H4 (cell line): ENCODE measurements around the gene PHLPP1. TPM values are rescaled to one million over a fixed set of nuclear protein-coding genes. Genes with fewer than 3 reads are reported as not detected.

ENCODE experiments used
- DNase-seq: peaks from one replicate; pipeline ENCODE4 v3.0.0-alpha.2; 2015; ENCODE audit warnings: low spot score
- total RNA-seq: library from RNA; depleted of rRNA; stranded (reverse); fragments of >200 nt; shearing (Covaris generic); gene quantifications from 2 replicates; pipeline ENCODE4 v1.2.3, GENCODE V29; 2014

PHLPP1 gene
- total RNA-seq, 1 experiment from 2014 or later = 3.7 TPM

DNA sequence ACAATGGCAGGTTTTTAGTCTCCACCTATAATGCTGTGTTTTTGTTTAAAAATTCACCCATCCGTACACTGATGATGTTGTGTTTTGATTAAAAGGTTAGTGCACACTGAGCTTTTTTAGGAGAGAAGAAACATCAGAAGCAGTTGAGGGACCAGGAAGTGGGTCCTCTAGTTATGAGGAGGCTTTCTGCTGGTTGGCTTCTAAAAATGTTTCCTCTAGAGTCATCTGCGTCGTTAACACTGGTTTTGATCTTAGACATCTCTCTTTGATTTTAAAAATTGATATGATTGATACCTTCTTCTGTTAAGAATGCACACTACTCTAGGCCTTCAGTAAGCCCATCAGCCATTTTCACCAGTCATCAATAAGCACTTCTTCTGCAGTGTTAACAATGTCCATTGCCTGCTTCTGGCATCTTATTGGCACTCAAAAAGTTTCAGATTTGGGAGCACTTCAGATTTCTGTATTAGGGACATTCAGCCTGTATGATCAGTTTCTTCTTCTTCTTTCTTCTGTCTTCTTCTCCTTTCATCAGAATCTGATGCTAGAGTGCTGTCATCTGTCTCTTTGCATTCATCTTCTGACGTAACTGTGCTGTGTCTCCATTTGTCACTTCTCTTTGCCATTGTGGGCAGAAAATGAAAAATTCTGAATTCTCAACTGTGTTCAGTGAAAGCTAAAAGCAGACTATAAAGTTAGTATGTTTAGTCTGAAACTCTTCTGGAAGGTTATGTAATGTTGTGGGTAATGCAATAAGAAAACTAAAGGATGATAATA is 56.3 kb downstream of the PHLPP1 start:
- DNase-seq = no peak

DNA sequence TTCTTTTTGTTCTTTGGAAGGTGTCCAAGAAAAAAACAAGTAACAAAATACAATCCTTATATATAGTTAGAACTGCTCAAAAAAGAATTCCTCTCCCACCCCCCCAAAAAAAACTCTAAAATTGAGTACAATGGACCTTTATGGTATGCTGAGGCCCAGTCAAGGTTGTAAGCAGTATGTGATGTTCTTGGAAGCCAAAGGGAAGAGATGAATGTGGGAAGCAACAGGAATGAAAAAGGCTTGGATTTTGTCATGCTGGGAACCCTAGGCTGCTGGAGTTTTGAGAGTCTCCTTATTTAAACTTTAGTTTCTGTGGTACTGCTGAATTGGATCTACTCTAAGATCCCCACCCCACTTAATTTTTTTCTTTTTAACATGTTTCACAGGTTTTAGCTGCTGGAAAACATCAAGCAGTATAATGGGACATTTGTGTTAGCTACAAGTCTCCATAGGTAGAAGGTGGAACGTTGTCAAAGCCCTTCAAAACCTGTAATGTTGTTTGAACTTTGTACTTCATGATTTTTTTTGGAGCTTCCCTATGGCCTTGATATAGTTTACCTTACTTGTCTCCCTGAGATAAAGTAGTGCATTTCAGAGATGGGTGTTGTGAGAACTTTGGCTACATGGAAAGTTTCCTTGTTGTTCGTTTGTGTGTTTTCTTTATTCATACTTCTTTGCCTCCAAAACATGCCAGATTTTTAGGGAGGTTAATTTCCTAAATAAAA is 57.7 kb downstream of the PHLPP1 start:
- no peak for DNase-seq

DNA sequence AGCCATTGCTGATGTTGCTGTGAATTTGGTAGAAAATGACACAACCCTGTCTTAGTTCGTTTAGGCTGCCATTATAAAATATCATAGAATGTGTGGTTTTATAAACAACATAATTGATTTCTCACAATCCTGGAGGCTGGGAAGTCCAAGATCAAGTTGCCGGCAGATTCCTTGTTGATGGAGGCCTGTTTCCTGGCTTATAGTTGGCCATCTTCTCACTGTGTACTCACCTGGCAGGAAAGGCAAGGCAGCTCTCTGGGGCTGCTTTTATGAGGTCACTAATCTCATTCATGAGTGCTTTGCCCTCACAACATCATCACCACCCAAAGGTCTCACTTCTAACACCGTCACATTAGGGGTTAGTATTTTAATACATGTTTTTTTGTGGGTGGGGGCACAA is 58.4 kb downstream of the PHLPP1 start:
- DNase-seq = no peak

DNA sequence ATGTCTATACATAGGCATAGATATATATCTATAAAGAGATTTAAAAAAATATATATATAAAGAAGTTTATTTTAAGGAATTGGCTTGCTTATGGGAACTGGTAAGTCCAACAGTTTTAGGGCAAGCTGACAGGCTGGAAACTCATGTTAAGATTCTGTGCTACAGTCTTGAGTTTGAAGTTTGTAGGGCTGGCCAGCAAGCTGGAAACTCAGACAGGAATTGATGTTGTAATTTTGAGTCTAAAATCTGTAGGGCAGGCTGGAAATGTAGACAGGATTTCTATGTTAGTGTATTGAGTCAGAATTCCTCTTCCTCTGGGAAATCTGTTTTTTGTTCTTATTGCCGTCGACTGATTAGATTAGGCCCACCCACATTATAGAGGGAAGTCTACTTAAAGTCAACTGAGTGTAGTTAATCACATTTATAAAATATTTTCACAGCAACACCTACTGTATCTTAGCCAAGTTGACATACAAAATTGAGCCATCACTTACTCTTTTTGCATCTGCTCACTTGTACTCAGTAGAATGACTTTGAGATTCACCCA is 60.8 kb downstream of the PHLPP1 start:
- no peak for DNase-seq

DNA sequence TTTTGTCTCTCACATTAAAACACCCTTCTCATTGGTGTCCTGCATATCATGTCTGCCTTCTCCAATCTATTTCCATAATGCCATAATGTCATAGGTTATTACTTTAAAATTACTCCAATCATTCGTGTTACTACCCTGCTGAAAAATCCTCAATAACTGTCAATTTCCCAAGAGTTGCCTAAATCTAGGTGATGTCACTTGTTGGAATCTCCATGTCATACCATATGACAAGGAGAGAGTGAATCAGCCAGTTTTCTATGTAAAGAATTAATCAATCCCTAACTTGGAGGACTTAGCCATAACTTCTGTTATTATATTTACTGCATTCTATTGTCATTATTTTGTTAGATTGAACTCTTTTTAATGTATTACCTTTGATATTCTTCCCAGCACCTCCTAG is 62.5 kb downstream of the PHLPP1 start:
- DNase-seq = no peak

DNA sequence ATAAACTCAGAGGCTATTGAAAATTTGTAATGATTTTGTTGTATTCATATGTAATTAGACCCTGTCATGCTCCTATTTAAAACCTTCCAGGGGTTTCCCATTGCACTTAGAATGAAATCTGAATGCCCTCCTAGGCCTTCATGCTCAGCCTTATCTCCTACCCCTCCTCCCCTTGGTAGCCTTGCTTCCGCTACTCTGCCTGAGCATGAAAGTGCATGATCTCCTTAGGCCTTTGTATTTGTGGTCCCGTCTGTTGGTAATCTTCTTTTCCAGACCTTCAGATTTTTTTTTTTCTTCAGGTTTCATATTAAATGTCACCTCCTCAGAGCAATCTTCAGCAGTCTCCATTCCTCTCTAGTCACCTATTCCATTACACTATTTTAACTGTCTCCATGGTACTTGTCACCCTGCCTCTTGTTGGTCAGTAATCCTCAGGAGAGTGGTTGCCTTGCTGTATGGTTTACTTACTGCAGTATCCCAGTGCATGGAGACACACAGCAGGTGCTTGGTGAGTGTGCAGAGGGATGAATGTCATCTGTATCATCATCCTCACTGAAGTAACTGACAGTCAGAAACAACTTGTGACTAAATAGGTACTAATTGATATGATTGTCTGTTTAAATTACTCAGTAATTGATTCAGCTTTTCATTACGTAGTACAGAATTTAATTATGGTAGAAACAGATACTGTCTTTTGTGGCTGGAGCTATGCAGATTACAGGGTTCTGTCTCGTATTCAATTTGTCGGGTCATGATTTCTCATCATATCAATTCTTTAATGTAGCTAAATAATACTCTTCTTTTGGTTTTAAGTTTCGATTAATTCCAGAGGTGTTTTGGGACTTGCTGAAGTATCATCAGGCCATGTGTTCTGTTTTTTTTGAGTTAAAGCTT is 63.9 kb downstream of the PHLPP1 start:
- no peak for DNase-seq

DNA sequence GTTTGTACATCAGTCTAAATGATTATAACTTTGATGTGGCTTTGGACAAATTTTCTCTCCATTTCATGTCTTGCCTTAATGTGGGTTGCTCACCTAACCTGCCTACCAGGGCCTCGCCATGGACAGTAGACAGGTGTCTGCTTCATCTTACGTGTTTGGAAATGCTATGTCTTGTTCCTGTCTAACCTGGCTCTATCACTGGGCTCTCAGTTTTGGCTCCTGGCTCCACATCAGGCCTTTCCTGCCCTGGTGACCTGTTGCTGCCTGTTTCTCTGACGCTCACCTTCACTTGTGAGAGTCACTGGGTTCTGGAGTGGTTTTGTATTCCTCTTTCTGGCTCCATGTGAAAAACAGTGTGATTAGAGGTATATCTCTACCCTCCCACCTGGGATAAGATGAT is 65.9 kb downstream of the PHLPP1 start:
- no peak for DNase-seq

DNA sequence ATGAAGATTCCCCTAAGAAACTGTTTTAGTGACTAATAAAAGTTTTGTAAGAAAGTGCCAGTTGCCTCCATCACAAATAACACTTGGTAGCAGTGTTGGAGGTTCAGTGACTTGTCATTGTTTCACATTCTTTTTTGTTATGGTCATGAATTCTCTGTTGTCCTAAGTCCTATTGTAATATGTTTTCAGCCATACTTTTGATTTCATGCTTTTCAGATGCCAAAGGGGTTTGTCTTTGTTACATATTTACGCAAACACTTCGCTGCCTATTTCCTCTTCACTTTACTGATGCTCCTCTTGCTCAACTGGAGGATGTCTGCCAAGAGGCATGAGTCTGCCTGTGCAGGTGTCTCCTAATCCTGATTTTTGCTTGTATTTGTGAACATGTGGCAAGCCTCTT is 66.6 kb downstream of the PHLPP1 start:
- DNase-seq = no peak

DNA sequence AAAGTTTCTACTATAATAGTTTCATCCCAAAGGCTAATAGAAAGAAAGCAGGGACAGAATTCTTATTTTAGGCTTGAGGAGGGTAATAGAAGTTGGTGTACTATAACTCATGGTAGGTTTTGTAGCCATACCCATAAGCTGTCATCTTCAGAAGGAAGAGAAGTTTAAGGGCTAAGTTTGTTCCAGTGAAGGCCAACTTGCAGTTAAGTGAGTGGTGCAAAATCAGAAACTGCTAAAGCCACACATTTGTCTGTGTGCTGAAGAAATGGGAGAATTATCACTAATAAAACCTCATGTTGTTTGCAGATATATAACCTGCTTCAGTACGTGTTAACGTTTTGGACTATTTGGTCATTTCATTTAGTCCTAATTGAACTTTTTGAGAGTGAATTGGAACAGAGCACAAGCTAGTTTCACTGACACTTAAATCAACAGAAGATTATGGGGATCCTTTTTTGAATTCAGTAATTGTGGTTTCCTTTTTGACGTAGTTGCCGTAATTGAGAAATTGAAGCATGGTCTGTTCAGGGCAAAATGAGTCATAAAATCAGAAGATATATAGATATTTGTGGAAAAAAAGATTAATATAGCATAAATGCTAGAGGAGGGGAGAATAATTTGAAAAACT is 69.1 kb downstream of the PHLPP1 start:
- DNase-seq = no peak

DNA sequence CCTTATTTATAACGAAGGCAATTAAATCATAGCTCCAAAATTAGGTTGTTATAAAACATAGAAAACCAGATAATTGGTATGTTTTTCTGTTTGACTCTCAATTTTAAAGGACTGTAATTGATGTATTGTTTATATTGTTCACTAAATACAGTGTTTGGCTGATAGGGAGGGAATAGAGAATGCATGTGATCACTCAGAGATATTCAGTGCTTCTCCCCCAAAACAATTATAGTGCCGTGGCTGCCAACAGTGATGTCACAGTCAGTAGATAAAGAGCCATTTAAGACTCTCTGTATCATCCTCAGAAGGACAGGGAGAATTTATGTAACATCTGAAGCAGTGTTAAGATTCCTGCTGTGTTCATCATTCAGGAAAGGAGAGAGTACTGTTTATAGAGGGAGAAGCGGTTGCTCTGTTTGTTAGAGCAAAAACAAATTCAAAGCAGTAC is 69.6 kb downstream of the PHLPP1 start:
- no peak for DNase-seq

DNA sequence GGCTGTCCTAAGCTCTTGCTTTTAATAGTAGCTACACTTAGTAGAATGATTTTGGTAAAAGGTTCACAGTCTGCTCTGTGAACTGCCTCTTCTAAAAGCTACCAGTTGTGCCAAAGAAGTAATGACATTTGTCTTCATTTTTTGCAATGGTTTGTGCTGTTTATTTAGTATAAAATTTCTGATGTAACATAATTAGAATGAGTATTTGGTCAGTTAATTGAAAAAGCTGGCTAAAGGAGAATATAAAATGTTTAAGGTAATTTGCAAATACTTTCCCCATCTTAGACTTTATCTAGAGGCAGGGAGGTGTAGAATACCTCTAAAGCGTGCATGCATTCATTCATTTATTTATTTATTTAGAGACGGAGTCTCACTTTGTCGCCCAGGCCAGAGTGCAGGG is 71.3 kb downstream of the PHLPP1 start:
- DNase-seq = no peak

DNA sequence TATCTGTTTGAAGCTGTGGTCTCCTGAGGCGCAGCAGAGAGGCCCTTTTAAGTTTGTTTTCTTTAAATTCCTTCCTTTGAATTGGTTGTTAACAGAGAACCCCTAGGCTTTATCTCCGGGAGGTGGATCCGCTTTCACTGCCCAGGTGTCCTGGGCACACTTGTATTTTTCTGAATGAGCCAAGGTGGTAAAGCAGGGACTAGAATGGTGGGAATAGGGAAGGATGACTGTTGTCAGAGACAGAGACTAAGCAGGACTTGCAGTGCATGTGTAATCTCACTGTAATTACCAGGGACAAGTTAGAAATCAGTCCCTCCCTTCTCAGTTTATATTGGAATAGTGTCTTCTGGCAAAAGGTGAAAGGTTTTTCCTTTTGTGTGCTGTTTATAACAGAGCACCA is 72.8 kb downstream of the PHLPP1 start:
- no peak for DNase-seq

DNA sequence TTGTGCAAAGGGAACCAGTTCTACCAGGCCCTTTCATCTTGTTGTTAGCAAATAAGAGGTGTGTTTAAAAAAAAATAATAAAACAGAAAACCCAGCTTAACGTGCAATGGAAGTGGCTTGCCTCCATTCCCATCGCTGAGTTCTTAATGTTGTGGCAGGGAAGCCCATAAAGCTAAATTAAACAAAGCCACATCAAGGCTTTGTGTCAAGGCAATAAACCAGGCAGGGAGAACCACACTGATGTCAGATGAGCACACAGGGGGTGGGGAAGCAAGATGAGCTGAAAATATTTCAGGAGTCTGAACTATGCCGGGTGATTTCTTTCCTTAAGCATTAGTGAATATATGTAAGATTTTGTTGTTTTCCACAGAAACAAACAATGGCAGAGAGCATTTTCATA is 73.5 kb downstream of the PHLPP1 start:
- DNase-seq = peak; percentile 52

DNA sequence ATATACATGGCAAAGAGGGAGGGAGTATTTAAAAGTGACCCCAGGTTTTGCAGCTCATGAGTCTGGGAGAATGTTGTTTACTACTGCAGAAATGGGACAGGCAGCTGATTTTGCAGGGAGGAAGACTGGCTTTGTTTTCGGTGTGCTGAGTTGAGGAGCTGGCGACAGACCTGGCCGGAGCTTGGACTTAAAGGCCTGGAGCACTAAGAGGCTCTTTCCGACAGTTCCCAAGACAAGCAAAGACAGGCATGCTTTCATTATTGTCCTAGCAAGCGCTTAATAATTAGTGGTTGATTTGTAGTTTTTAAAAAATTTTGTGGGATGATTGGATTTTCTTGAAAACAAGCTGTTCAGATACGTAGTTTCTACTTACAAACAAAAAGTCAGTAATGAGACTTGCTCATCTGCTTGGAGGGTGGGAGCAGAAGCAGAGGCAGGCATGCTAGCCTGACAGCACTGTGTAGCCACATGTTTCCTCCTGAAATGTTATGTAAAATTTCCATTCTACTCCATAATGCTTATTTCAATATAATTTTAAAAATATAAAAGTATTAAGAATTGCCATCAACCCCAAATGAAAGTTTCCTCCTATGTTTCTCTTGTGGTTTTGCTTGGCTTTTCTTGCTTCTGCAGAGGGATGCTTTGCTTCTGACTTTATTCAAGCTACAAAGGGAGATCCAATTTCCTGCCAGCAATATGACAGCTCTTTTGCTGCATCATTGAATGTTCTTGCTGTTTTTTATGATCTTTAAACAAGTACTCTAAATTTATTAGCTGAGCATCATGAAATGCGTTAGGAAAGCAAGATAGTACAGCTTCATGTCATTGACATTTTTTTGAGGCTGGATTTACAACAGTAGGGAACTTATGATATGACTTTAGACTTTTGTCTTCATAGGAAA is 75.8 kb downstream of the PHLPP1 start:
- no peak for DNase-seq

DNA sequence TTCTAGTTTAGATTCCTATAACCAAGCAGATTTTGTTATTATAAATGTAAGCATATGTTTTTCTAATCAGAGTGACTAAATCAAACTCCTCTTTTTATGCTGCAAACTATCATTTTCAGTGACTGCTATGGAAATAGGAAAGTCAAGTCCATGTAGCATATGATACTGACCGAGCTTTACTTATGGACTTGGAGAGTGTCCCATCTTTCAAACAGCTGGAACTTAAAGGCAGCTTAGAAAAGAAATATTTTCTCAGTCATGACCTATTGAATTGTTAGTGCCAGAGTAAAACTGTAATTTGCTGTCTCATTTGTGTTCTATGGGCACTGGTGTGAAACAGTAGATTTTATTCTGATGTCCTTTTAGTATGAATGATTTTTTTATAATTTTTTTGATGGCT is 76.7 kb downstream of the PHLPP1 start:
- DNase-seq = no peak

DNA sequence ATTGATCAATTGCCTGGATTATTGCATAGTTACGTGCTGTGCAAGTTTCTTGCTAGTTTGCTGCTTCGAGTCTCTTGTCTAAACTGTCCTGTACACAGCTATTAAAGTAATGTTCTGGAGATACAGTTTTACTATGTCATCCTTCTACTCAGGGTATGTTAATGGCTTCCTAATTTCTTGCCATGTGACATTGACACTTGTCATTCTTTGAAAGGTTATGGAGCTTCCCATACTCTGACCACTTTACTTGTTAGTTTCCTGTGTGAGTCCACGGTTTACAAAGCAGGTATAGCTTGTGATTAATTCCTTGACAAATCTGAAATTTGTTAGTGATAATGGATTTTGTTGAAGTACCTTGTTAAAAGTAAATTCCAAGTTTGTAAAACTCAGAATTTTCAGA is 80.5 kb downstream of the PHLPP1 start:
- no peak for DNase-seq

DNA sequence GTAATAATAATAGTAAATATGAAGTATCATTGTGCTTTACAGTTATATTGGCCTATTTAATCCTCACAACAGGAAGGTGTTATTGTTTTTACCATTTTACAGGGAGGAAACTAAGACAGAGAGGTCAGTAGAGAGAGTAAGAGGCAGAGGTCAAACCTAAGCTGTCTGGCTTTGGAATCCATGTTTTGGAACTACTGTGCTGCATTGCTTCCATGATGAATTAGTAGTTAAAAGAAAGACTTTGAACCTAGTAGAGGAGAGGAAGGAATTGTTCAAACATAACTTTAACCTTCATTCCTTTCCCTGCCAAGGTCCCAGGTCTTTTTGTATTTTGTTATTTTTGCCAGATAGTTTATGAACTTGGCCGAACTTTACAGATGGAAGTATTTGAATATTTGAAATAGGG is 80.9 kb downstream of the PHLPP1 start:
- no peak for DNase-seq

DNA sequence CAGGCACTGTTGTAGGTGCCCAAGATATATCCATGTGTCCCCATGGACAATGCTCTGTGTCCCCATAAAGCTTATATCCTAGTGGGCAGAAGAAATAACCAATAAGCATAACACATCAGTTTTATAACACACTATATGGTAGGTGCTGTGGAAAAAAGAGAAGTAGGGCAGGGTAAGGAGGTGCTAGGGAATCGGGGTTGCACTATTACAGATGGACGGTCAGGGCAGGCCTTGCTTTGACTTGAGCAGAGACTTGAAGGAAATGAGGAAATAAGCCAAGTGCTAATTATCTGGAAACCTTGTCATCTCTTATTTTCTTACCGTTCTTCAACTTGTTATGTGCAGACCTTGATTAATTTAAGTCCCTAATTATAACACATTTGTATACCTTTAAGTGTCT is 82.0 kb downstream of the PHLPP1 start:
- DNase-seq = no peak

DNA sequence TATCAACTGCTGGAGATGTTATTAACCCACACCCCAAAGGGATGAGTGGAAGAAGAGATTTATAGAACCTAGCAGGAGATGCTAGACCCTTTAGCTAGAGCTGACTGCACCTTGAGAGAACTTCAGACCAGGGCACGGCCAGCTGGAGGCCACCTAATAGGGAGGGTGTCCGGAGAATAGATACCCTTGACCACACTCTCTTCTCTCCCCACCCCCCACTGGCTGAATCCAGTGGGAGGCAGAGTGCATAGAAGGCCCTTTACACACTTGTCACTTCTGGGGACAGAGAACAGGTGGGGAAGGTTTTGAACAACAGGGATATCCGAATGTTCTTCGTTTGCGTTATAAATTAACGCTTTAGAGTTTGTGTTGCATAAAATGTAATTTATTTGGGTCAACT is 84.6 kb downstream of the PHLPP1 start:
- no peak for DNase-seq

DNA sequence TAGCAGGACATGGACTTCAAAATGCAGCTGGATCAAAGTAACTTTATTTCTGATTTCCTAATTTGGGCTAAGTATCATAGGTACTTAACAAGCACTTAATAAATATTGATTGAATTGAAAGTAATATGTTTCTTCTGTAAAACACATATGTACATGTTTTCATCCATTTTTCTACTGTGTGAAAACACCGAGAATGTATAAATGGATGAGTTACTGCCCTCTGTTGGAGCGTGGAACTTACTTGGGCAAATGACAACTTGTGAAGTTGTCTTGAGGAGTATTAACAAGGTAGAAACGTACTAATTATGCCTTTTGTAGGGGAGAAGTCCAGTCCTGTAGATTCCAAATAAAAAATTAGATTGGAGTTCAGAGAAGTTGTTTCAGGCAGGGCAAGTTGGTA is 87.2 kb downstream of the PHLPP1 start:
- no peak for DNase-seq

DNA sequence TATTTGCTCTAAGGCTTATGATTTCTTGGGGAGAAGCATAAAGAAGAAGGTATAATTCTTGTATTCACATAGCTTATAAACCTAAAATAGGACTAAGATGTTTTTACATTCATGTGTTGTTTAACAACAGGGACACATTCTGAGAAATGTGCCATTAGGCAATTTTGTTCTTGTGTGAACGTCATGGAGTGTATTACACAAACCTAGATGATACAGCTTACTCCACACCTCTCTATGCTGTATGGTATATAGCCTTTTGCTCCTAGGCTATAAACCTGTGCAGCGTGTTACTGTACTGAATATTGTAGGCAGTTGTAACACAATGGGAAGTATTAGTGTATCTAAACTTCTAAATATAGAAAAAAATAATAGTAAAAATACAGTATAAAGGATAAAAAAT is 92.1 kb downstream of the PHLPP1 start:
- no peak for DNase-seq
